SK-N-MC (cell line): Measurements from ENCODE around the gene AGT.

Source experiments
- FOXP2 ChIP-seq: optimal IDR thresholded peaks from 2 replicates; pipeline ENCODE3; 2011; ENCODE audit warnings: mild to moderate bottlenecking, moderate library complexity; ENCODE audit not compliant: insufficient read depth; ENCODE audit errors: extremely low read length, control extremely low read depth
- POLR2AphosphoS5 ChIP-seq: IDR thresholded peaks from 2 replicates; pipeline ENCODE4 v1.6.1; 2012; ENCODE audit warnings: mild to moderate bottlenecking, low read depth, low read length, borderline replicate concordance

DNA sequence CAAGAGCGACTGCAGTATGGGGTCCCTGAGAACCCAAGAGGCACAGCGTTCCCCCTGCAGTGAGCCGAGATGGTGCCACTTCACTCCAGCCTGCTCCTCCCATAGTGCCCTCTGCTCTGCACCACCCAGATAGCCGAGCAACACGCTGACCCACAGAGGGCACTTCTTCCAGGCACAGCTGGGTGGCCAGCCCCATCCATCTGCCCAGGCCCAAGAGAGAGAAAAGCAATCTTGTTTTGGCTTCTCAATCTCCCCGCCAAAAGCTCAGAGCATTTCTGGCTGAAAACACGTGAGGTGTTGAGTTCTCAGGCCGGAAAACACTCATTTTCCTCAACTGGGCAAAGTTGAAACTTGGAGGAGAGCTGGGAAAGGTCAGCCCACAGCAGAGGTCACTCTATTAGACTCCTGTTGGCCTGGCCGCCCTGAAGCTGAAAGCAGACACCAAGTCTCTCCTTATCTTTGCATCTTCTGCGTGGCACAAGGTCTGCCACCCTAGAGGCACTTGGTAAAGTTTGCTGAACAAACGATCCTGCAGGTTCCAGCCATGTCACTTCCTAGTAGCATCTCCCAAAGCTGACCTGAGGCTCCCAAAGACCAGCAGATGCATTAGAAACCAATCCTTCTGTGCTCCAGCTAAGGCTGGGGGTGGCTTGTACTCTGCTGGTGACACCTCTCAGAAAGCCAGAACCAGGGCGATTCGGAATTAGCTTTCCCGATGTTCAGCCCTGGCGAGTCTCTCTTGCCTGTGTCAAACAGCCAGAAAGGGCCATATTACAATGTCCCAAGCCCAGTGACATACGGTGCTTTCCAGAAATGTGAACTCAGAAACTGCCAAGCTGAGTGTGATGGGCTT lies 44.2 kb upstream of the AGT start:
- TF ChIP-seq FOXP2: no peak
- no peak for TF ChIP-seq POLR2AphosphoS5
